Astrocyte of the spinal cord (primary cell): ENCODE results near the gene GPS2.
A peak's percentile ranks its signal among the peaks of the same experiment; 100 is the strongest.

ENCODE experiments used
- DNase-seq: peaks from one replicate; pipeline ENCODE4 v3.0.0; 2011; ENCODE audit warnings: low read depth, low spot score
- H3K4me3 ChIP-seq: 2 replicates; pipeline ENCODE4 v1.5.1; 2011; ENCODE audit warnings: low read depth, mild to moderate bottlenecking, low read length, moderate library complexity
- in situ Hi-C: cut with HindIII; loops from 2 replicates; pipeline ENCODE4 v1.10.0; 2017; ENCODE audit warnings: low sequenced_read_pairs
- TF ChIP-seq, protein P1 (sequence below): IDR thresholded peaks from 2 replicates; pipeline ENCODE4 v1.5.1; 2012; ENCODE audit warnings: low read depth, mild to moderate bottlenecking, low read length, inconsistent platforms

Gene GPS2

DNA sequence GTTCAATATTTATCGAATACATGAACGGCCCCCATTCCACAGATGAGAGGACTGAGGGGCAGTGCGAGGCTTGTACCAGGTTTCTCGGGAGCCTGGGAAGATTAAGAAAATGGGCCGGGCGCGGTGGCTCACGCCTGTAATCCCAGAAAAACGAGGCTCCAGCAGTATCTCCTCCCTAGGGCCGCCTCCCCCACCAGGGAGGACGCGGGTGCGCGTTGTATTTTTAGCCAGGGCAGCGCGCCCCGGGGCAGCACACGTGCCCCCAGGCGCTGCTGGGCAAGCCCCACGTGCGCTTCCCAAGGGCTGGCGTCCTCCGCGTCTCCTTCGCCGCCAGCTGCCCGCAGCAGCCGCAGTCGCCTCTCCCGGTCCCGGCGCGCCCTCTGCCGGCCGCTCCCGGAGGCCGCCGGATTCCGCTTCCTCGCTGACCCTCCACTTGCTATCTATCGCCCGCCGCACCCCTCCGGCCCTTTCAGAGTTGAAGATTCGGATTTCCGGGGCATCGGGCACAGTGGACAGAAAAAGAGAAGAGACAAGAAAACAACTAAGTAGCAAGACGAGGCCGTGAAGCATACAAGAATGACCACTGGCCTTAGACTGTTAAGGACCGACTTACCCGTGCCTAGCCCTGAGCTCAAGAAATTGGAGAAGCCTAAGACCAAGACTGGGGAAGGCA is 18.8 kb downstream of the GPS2 start:
- no peak overlapping the region for H3K4me3 ChIP-seq
- DNase-seq, result peak; percentile 68
- in situ Hi-C loops, result no loop called here
- TF ChIP-seq, protein P1, sequence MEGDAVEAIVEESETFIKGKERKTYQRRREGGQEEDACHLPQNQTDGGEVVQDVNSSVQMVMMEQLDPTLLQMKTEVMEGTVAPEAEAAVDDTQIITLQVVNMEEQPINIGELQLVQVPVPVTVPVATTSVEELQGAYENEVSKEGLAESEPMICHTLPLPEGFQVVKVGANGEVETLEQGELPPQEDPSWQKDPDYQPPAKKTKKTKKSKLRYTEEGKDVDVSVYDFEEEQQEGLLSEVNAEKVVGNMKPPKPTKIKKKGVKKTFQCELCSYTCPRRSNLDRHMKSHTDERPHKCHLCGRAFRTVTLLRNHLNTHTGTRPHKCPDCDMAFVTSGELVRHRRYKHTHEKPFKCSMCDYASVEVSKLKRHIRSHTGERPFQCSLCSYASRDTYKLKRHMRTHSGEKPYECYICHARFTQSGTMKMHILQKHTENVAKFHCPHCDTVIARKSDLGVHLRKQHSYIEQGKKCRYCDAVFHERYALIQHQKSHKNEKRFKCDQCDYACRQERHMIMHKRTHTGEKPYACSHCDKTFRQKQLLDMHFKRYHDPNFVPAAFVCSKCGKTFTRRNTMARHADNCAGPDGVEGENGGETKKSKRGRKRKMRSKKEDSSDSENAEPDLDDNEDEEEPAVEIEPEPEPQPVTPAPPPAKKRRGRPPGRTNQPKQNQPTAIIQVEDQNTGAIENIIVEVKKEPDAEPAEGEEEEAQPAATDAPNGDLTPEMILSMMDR, result peak; percentile 85

DNA sequence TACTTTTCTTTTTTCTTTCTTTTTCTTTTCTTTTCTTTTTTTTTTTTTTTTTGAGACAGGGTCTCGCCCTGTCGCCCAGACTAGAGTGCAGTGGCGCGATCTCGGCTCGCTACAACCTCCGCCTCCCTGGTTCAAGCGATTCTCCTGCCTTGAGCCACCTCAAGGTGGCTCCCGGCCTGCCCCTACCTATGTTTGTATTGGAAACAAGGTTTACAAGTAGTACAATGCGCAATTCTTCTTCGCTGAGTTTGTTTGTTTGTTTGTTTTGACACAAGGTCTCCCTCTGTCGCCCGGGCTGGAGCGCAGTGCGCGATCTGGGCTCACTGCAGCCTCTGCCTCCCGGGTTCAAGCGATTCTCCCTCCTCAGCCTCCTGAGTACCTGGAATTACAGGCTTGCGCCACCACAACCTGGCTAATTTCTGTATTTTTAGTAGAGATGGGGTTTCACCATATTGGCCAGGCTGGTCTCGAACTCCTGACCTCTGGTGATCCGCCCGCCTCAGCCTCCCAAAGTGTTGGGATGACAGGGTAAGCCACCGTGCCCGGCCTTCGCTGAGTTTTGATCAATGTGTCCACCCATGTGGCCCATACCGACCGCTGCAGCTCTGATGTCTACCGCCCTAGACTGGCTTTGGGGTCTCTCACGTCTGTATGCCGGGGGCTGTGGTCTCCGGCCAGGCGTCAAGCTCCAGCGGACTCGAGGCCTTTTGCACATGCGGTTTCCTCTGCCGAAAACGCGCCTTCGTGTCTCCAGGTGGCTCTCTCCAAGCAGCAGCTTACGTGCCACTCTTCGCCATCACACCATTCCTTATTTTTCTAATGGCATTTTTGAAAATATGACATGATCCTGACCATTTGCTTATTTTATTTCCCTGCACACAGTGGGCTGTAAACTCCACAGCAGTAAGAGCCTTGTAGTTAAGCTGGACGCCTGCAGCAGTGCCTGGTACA is 19.7 kb downstream of the GPS2 start:
- TF ChIP-seq, protein P1, result no peak
- no peak overlapping the region for H3K4me3 ChIP-seq
- in situ Hi-C loops, result no loop called here
- DNase-seq, result no peak

GRCh38 chr17:7294614-7295153 is 20.5 kb downstream of the GPS2 start, which contains the start of gene YBX2:
YBX2 (minus strand) TSS chr17:7294639; CDS start chr17:7294500, 139 bp downstream.
- TF ChIP-seq, protein P1, result no peak
- in situ Hi-C loops, result no loop called here
- DNase-seq, result no peak
- H3K4me3 ChIP-seq, result peak within 1 kb of the TSS; percentile 12

- DNase-seq, result no peak
- TF ChIP-seq, protein P1, result no peak
- in situ Hi-C loops, result no loop called here
- H3K4me3 ChIP-seq, result no peak overlapping the region
Measured at GRCh38 chr17:7293816-7294613, 21.1 kb downstream of the GPS2 start.

DNA sequence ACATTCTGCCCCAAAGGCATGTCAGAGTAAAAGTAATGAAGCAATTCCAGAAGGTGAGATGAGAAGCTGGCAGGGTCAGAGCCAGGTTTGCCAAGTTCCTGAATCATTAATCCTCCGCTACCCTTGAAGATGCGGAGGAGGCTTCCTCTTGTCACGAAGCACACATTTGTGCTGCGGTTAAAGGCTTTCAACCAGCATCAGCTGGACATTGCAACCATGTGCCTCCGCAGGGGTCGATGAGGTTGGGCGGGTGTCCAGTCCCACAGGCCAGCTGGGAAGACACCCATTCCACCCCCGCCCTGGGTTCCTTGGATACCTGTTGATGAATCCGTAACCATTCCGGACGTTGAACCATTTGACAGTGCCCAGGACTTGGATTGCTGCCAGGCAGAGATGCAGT is 22.0 kb downstream of the GPS2 start:
- TF ChIP-seq, protein P1, result no peak
- in situ Hi-C loops, result no loop called here
- DNase-seq, result no peak
- no peak overlapping the region for H3K4me3 ChIP-seq

DNA sequence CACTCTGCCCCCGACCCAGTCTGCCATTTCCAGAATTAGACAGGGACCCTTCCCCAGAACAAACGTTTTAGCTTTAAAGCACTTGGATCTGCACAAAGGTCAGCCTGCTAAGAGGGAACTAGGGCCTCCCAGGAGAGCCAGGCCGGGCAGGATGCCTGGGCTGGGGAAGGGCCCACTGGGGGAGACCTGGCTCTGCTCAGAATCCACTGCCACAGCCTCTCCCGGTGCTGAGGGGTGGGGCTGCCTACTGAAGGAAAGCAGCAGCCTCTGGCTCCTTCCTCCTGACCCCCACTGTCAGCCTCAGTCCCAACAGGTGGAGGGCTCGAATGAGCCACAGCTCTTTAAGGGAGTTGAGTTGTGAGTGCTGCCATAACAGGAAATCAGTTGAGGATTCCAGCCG is 22.4 kb downstream of the GPS2 start:
- H3K4me3 ChIP-seq, result no peak overlapping the region
- TF ChIP-seq, protein P1, result no peak
- no peak for DNase-seq
- in situ Hi-C loops, result no loop called here
